Choroid plexus epithelial cell (primary cell): ENCODE results near the gene ITGA8.
"Not testable (repeated sequence)": the region's sequence is repeated elsewhere in the genome, so short reads cannot be mapped to it uniquely, and the experiment has no call there.

Experiments used
- DNase-seq: peaks from one replicate; pipeline ENCODE4 v3.0.0-alpha.2; 2010; ENCODE audit warnings: low read depth
- H3K4me3 ChIP-seq: 2 replicates; pipeline ENCODE4 v1.5.1; 2011; ENCODE audit warnings: low read depth, mild to moderate bottlenecking, control low read depth, low read length, moderate library complexity
- CTCF ChIP-seq: conservative IDR thresholded peaks from 2 replicates; pipeline ENCODE4 v1.5.1; 2011; ENCODE audit warnings: low read depth, mild to moderate bottlenecking, control low read depth, inconsistent platforms, low read length, moderate library complexity

Gene ITGA8

GRCh38 chr10:15567952-15568351 is 151.8 kb downstream of the ITGA8 start:
- no peak for DNase-seq
- no peak for TF ChIP-seq CTCF
- no peak overlapping the region for H3K4me3 ChIP-seq

GRCh38 chr10:15563246-15563645 is 156.5 kb downstream of the ITGA8 start:
- TF ChIP-seq CTCF = no peak
- H3K4me3 ChIP-seq = no peak overlapping the region
- DNase-seq = no peak

GRCh38 chr10:15562578-15562977 is 157.1 kb downstream of the ITGA8 start:
- no peak for DNase-seq
- TF ChIP-seq CTCF = no peak
- no peak overlapping the region for H3K4me3 ChIP-seq

- no peak overlapping the region for H3K4me3 ChIP-seq
- TF ChIP-seq CTCF = no peak
- DNase-seq = no peak
Measured at GRCh38 chr10:15562116-15562515, 157.6 kb downstream of the ITGA8 start.

GRCh38 chr10:15558136-15558535 is 161.6 kb downstream of the ITGA8 start:
- TF ChIP-seq CTCF = no peak
- no peak overlapping the region for H3K4me3 ChIP-seq
- DNase-seq = peak; percentile 63

GRCh38 chr10:15557168-15557567 is 162.6 kb downstream of the ITGA8 start:
- not testable (repeated sequence) for H3K4me3 ChIP-seq
- peak; percentile 12 for DNase-seq

- TF ChIP-seq CTCF = no peak
Measured at GRCh38 chr10:15550950-15551349, 168.8 kb downstream of the ITGA8 start.

GRCh38 chr10:15548331-15548730 is 171.4 kb downstream of the ITGA8 start:
- no peak for DNase-seq
- H3K4me3 ChIP-seq = no peak overlapping the region
- TF ChIP-seq CTCF = no peak

More at GRCh38 chr10:15550950-15551349, 168.8 kb downstream of the ITGA8 start:
- no peak overlapping the region for H3K4me3 ChIP-seq
- DNase-seq = no peak
